ENCODE measurements around the gene GIMAP2.

GIMAP2 gene

GRCh38 chr7:150727381-150727780, 41.9 kb downstream of the GIMAP2 start:
- Histone ChIP-seq H3K9me3 (ENCODE audit: insufficient read depth, low read length, severe bottlenecking) (peaks cover 16% of the 10 kb centered on the region), H3K4me3 (ENCODE audit: low read depth in 1 of 2, low read length in 2 of 2) (no peak overlapping the region), H3K27ac (ENCODE audit: low read length) (no peak overlapping the region), H3K4me1 (ENCODE audit: insufficient read depth, low read length) (peaks cover 40% of the 10 kb centered on the region), H3K4me2 (ENCODE audit: insufficient read depth, low read length) (no peak overlapping the region), H3K9ac (ENCODE audit: low read depth, low read length) (no peak overlapping the region), H2AFZ (ENCODE audit: low read depth, low read length) (no peak overlapping the region), H4K20me1 (ENCODE audit: insufficient read depth, low read length) (no peaks in the 10 kb centered on the region), H3K27me3 (ENCODE audit: insufficient read depth, low read length, poor library complexity) (no peaks in the 10 kb centered on the region), H3K36me3 (ENCODE audit: insufficient read depth, low read length) (peaks cover 4% of the 10 kb centered on the region), H3K79me2 (ENCODE audit: insufficient read depth, low read length) (no peaks in the 10 kb centered on the region)
- ATAC-seq (ENCODE audit: insufficient read depth, low read depth), result no peak
- DNase-seq, result no peak
- TF ChIP-seq CTCF (IDR thresholded peaks at IDR 0.05; ENCODE audit: borderline replicate concordance, extremely low read depth, low read length, poor library complexity, severe bottlenecking) (no peak), EZH2 (IDR thresholded peaks at IDR 0.05; ENCODE audit: borderline replicate concordance, low read depth, low read length, severe bottlenecking) (no peak)

GRCh38 chr7:150728011-150728410, 42.5 kb downstream of the GIMAP2 start:
- TF ChIP-seq EZH2 (IDR thresholded peaks at IDR 0.05; ENCODE audit: borderline replicate concordance, low read depth, low read length, severe bottlenecking), result no peak
- no peak for TF ChIP-seq CTCF (IDR thresholded peaks at IDR 0.05; ENCODE audit: borderline replicate concordance, extremely low read depth, low read length, poor library complexity, severe bottlenecking)
- H3K9me3 ChIP-seq (ENCODE audit: insufficient read depth, low read length, severe bottlenecking), result peaks cover 16% of the 10 kb centered on the region
- H3K79me2 ChIP-seq (ENCODE audit: insufficient read depth, low read length), result no peaks in the 10 kb centered on the region
- no peaks in the 10 kb centered on the region for H3K36me3 ChIP-seq (ENCODE audit: insufficient read depth, low read length)
- H3K4me1 ChIP-seq (ENCODE audit: insufficient read depth, low read length), result peaks cover 44% of the 10 kb centered on the region
- H3K27me3 ChIP-seq (ENCODE audit: insufficient read depth, low read length, poor library complexity), result no peaks in the 10 kb centered on the region
- no peaks in the 10 kb centered on the region for H4K20me1 ChIP-seq (ENCODE audit: insufficient read depth, low read length)
- H3K4me3 ChIP-seq (ENCODE audit: low read depth in 1 of 2, low read length in 2 of 2), result no peak overlapping the region
- no peak overlapping the region for H3K27ac ChIP-seq (ENCODE audit: low read length)
- no peak overlapping the region for H2AFZ ChIP-seq (ENCODE audit: low read depth, low read length)
- H3K4me2 ChIP-seq (ENCODE audit: insufficient read depth, low read length), result no peak overlapping the region
- ATAC-seq (ENCODE audit: insufficient read depth, low read depth) (no peak), DNase-seq (no peak)
- H3K9ac ChIP-seq (ENCODE audit: low read depth, low read length), result no peak overlapping the region

GRCh38 chr7:150728609-150729008, 43.1 kb downstream of the GIMAP2 start:
- DNase-seq (no peak), ATAC-seq (ENCODE audit: insufficient read depth, low read depth) (no peak)
- H3K36me3 ChIP-seq (ENCODE audit: insufficient read depth, low read length), result no peaks in the 10 kb centered on the region
- H4K20me1 ChIP-seq (ENCODE audit: insufficient read depth, low read length), result no peaks in the 10 kb centered on the region
- H3K79me2 ChIP-seq (ENCODE audit: insufficient read depth, low read length), result no peaks in the 10 kb centered on the region
- H3K27ac ChIP-seq (ENCODE audit: low read length), result no peak overlapping the region
- H3K4me2 ChIP-seq (ENCODE audit: insufficient read depth, low read length), result no peak overlapping the region
- peaks cover 47% of the 10 kb centered on the region for H3K4me1 ChIP-seq (ENCODE audit: insufficient read depth, low read length)
- H3K27me3 ChIP-seq (ENCODE audit: insufficient read depth, low read length, poor library complexity), result no peaks in the 10 kb centered on the region
- no peak for TF ChIP-seq CTCF (IDR thresholded peaks at IDR 0.05; ENCODE audit: borderline replicate concordance, extremely low read depth, low read length, poor library complexity, severe bottlenecking)
- no peak for TF ChIP-seq EZH2 (IDR thresholded peaks at IDR 0.05; ENCODE audit: borderline replicate concordance, low read depth, low read length, severe bottlenecking)
- no peak overlapping the region for H3K4me3 ChIP-seq (ENCODE audit: low read depth in 1 of 2, low read length in 2 of 2)
- no peak overlapping the region for H2AFZ ChIP-seq (ENCODE audit: low read depth, low read length)
- H3K9me3 ChIP-seq (ENCODE audit: insufficient read depth, low read length, severe bottlenecking), result peaks cover 16% of the 10 kb centered on the region
- H3K9ac ChIP-seq (ENCODE audit: low read depth, low read length), result no peak overlapping the region

- ATAC-seq (ENCODE audit: insufficient read depth, low read depth), result peak; percentile 47
- H3K27ac ChIP-seq (ENCODE audit: low read length), result peak overlapping the region; percentile 61
- H3K27me3 ChIP-seq (ENCODE audit: insufficient read depth, low read length, poor library complexity), result no peaks in the 10 kb centered on the region
Measured at GRCh38 chr7:150731916-150732315, 46.4 kb downstream of the GIMAP2 start.

More at GRCh38 chr7:150731916-150732315, 46.4 kb downstream of the GIMAP2 start:
- TF ChIP-seq CTCF (IDR thresholded peaks at IDR 0.05; ENCODE audit: borderline replicate concordance, extremely low read depth, low read length, poor library complexity, severe bottlenecking), result no peak
- no peak for TF ChIP-seq EZH2 (IDR thresholded peaks at IDR 0.05; ENCODE audit: borderline replicate concordance, low read depth, low read length, severe bottlenecking)
- no peak for DNase-seq
- H3K9ac ChIP-seq (ENCODE audit: low read depth, low read length), result peak overlapping the region; percentile 20
- no peaks in the 10 kb centered on the region for H4K20me1 ChIP-seq (ENCODE audit: insufficient read depth, low read length)
- H3K4me3 ChIP-seq (ENCODE audit: low read depth in 1 of 2, low read length in 2 of 2), result no peak overlapping the region
- H3K9me3 ChIP-seq (ENCODE audit: insufficient read depth, low read length, severe bottlenecking), result peaks cover 16% of the 10 kb centered on the region
- H3K79me2 ChIP-seq (ENCODE audit: insufficient read depth, low read length), result peaks cover 4% of the 10 kb centered on the region; the same call in 1 of the 2 replicates
- no peaks in the 10 kb centered on the region for H3K36me3 ChIP-seq (ENCODE audit: insufficient read depth, low read length)
- peak overlapping the region; percentile 54; the same call in 1 of the 2 replicates for H2AFZ ChIP-seq (ENCODE audit: low read depth, low read length)
- peaks cover 66% of the 10 kb centered on the region for H3K4me1 ChIP-seq (ENCODE audit: insufficient read depth, low read length)
- H3K4me2 ChIP-seq (ENCODE audit: insufficient read depth, low read length), result no peak overlapping the region; the same call in 1 of the 2 replicates
